GM12891 (cell line): ENCODE data around the gene PCNX2. TPM values are rescaled to one million over a fixed set of nuclear protein-coding genes. Genes with fewer than 3 reads are reported as not detected.
A peak's percentile ranks its signal among the peaks of the same experiment; 100 is the strongest.

Source experiments
- DNase-seq: peaks from one replicate; pipeline ENCODE4 v3.0.0; 2011; ENCODE audit warnings: low spot score; ENCODE audit not compliant: insufficient read length
- FAIRE-seq: peaks from 2 replicates; lab custom pipeline; 2011; peaks lifted over from hg19 to GRCh38; lab: Jason Lieb, UNC
- PAX5 ChIP-seq: IDR thresholded peaks from 2 replicates; pipeline ENCODE4 v1.6.1; 2011; ENCODE audit warnings: low read length, moderate library complexity, mild to moderate bottlenecking; ENCODE audit not compliant: insufficient read depth, severe bottlenecking
- POLR2A ChIP-seq: IDR thresholded peaks from 2 replicates; pipeline ENCODE4 v1.6.1; 2011; ENCODE audit warnings: low read depth, low read length, control low read depth
- POLR2AphosphoS5 ChIP-seq: IDR thresholded peaks from 2 replicates; pipeline ENCODE4 v1.6.1; 2011; ENCODE audit warnings: low read depth, low read length, control low read depth
- POU2F2 ChIP-seq: IDR thresholded peaks from 2 replicates; pipeline ENCODE4 v1.6.1; 2011; ENCODE audit warnings: low read depth, mild to moderate bottlenecking, control low read depth, low read length, moderate library complexity
- SPI1 ChIP-seq: IDR thresholded peaks from 2 replicates; pipeline ENCODE4 v1.6.1; 2011; ENCODE audit warnings: low read depth, low read length, control low read depth
- TAF1 ChIP-seq: IDR thresholded peaks from 2 replicates; pipeline ENCODE4 v1.6.1; 2011; ENCODE audit warnings: low read depth, low read length, control low read depth
- polyA plus RNA-seq: library from polyadenylated mRNA; unstranded; fragments of >200 nt; gene quantifications from one replicate; pipeline ENCODE4 v1.2.1, GENCODE V29; 2012; ENCODE audit warnings: low read depth, missing spikeins, inconsistent platforms; ENCODE audit not compliant: missing spikeins

Gene PCNX2
- 3.1 TPM for polyA plus RNA-seq

GRCh38 chr1:233295237-233295974 is at the start of gene PCNX2:
PCNX2 (minus strand) TSS chr1:233295725; CDS start chr1:233295478, 247 bp downstream.
- DNase-seq = peak; percentile 61

GRCh38 chr1:233343262-233343661 is 47.7 kb upstream of the PCNX2 start:
- FAIRE-seq = no peak
- no peak for DNase-seq

More at GRCh38 chr1:233295237-233295974, at the start of gene PCNX2:
- FAIRE-seq = peak; percentile 84
- peak; percentile 56; the same call in 1 of the 2 replicates for TF ChIP-seq TAF1
- TF ChIP-seq PAX5 = no peak

GRCh38 chr1:233342086-233342485 is 46.6 kb upstream of the PCNX2 start:
- FAIRE-seq = no peak
- DNase-seq = no peak
- TF ChIP-seq SPI1 (no peak), POLR2A (no peak), POLR2AphosphoS5 (no peak), TAF1 (no peak), POU2F2 (no peak), PAX5 (no peak)

More at GRCh38 chr1:233343262-233343661, 47.7 kb upstream of the PCNX2 start:
- TF ChIP-seq POLR2A = no peak
- TF ChIP-seq PAX5 = no peak
- TF ChIP-seq POU2F2 = no peak
- no peak for TF ChIP-seq TAF1
- no peak for TF ChIP-seq POLR2AphosphoS5
- no peak for TF ChIP-seq SPI1

- FAIRE-seq = no peak
- DNase-seq = no peak
- TF ChIP-seq POLR2A (no peak), SPI1 (no peak), POU2F2 (no peak), PAX5 (no peak), POLR2AphosphoS5 (no peak), TAF1 (no peak)
Measured at GRCh38 chr1:233340966-233341516, 45.5 kb upstream of the PCNX2 start.

GRCh38 chr1:233340031-233340555 is 44.6 kb upstream of the PCNX2 start:
- DNase-seq = no peak
- TF ChIP-seq SPI1 = no peak
- no peak for TF ChIP-seq POLR2A
- no peak for TF ChIP-seq PAX5
- TF ChIP-seq POU2F2 = no peak
- no peak for TF ChIP-seq POLR2AphosphoS5
- no peak for FAIRE-seq

DNA sequence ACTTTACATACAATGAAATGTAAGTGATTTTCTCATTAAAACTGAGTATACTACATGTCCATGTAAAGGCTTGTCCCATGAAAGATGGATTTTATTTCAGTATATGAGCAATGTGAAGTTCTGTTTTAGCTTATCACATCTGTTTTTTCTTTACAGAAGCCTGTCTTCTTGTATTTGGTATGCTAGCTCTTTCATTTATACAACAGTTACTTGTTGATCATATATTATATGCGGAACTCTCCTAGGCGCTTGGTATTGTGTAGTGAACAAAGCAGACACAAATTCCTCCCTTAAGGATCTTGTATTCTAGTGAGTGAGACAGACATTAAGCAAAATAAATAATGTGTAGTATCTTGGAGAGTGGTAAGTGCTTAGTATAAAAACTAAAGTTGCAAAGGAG is 42.6 kb upstream of the PCNX2 start:
- no peak for TF ChIP-seq SPI1
- no peak for TF ChIP-seq TAF1
- TF ChIP-seq POU2F2 = no peak
- TF ChIP-seq PAX5 = no peak
- no peak for TF ChIP-seq POLR2A
- TF ChIP-seq POLR2AphosphoS5 = no peak
- no peak for DNase-seq
- FAIRE-seq = no peak

- no peak for FAIRE-seq
- no peak for TF ChIP-seq POU2F2
- no peak for TF ChIP-seq POLR2AphosphoS5
- TF ChIP-seq SPI1 = no peak
- no peak for DNase-seq
Measured at GRCh38 chr1:233337505-233337904, 42.0 kb upstream of the PCNX2 start.

GRCh38 chr1:233336554-233337456 is 41.3 kb upstream of the PCNX2 start:
- DNase-seq = no peak
- no peak for FAIRE-seq
- TF ChIP-seq POLR2AphosphoS5 (no peak), POLR2A (no peak), SPI1 (no peak), TAF1 (no peak), POU2F2 (no peak), PAX5 (no peak)

GRCh38 chr1:233334092-233334491 is 38.6 kb upstream of the PCNX2 start:
- DNase-seq = no peak
- no peak for TF ChIP-seq PAX5
- TF ChIP-seq POU2F2 = no peak
- no peak for FAIRE-seq

- DNase-seq (no peak), FAIRE-seq (no peak)
- TF ChIP-seq POLR2A (no peak), PAX5 (no peak), POU2F2 (no peak), TAF1 (no peak), SPI1 (no peak), POLR2AphosphoS5 (no peak)
Measured at GRCh38 chr1:233333086-233333485, 37.6 kb upstream of the PCNX2 start.
